HG02852 (cell line): ENCODE results near the gene GNG4.
A peak's percentile ranks its signal among the peaks of the same experiment; 100 is the strongest.

ENCODE experiments used
- ATAC-seq: cut with Tn5 transposase; IDR thresholded peaks from one replicate; pipeline ENCODE4 v1.9.1; 2021; ENCODE audit warnings: mild to moderate bottlenecking, moderate library complexity; ENCODE audit not compliant: unreplicated experiment

Gene GNG4

DNA sequence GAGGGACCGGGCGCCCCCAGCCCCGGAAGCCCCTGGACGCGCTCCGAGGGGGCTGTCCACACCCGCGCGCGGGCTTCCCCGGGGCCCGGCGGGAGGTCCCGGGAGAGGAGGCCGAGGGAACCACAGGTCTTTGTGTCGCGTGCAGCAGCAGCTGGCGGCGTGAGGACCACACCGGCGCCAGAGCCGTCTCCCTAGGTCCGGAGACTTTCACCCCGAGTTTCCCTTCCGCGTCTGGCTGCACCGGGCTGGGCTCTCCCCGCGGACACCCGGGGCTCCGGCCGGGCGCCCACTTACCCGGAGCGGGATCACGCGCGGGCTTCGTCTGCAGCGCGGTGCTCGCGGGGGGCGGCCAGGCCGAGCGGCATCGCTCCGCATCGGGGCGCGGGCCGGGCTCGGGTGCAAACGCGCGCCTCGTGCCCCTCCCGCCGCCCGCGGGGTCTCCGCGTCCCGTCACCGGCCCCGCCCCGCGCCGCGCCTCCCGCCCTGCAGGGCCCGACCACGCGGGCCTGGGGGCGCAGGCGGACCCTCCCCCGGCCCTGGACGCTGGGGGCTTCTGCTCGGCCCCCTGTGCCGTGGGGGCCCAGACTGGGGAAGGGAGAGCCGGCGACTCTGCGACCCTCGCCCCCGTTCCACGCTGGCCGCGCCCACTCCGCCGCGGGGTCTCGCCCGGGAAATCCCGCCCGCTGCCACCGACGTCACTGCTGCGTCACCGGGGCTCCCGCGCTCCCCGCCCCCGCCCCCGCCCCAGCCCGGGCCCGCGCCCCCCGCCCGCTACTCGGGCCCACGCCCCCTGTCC, at the start of gene GNG4:
TSS of gene GNG4 (minus strand) at position 417 of the 796 bp plus-strand sequence. CDS start 65,946 bp downstream, outside the sequence.
- peak; percentile 61 for ATAC-seq

DNA sequence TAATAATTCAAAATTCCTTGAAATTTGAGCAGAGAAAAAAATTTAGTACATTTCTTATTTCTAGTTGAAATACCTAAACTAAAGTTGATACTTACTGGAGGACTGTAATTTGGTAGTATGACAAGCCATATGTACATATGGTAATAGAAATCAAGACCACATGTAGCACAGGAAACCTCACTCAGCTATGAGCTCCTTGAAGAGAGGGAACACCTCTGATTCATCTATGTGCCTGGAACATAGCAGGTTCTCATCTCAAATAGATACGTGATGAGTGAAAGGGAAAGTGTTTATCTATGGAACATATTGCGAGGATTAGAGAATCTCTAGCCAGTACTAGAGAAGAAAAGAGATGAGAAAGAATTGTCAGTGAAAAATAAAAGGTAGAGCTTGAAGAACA, 47.9 kb upstream of the GNG4 start:
- ATAC-seq, result no peak

GRCh38 chr1:235689356-235689755, 39.8 kb upstream of the GNG4 start:
- ATAC-seq, result no peak

- no peak for ATAC-seq
These were observed 38.5 kb upstream of the GNG4 start for GRCh38 chr1:235688096-235688495.

- no peak for ATAC-seq
These were observed 34.1 kb upstream of the GNG4 start for GRCh38 chr1:235683653-235684052.

DNA sequence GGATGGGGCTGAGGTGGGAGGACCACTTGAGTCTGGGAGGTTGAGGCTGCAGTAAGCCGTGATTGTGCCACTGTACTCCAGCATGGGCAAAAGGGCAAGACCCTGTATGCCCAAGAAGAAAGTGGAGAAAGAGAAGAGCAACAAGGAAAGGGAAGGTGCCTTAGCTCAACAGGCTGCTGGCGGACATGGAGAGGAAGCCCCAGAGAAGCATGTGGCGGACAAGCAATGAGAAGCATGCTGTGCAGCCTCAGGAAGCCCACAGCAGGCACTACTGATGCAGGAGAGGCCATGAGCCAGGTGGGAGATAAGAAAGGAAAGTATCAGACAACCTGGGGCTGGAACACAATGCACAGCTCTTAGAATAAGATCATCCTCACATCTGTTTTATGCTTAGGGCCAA, 32.6 kb upstream of the GNG4 start:
- no peak for ATAC-seq

DNA sequence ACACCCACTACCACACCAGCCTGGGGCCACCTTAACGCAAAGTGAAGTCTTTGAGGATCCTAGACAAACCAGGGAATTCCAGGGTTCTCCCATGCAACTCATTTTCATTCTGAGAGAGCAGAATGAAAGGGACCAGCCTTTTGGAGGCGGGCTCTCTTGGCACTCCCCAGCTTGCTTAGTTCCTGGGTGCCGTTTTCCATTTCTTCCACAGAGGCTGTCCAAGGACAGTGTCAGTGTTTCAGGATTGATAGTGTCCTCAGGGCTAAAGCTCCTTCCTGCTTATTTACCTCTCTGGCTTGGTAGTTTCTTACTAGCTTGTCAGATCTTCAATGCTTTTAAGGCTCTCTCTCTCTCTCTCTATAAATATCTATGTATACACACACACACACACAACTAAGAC, 30.1 kb upstream of the GNG4 start:
- no peak for ATAC-seq

DNA sequence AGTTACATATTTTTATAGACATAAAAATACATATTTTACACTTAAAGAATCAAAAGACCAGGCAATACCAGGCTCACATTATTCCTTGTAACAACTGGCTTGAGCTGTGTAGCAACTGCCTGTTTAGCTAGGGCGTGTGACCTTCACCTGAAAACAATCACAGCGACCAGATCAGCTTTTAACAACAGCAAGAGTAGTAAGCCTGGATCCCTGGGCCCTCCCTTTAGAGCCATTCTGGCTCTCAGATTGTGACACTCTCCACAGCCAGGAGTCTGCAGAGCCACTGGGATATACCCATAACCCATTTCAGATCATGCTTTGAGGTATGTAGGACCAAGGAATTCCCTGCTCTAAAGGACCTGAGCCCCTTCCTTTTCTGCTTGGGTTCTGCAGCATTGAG, 29.4 kb upstream of the GNG4 start:
- ATAC-seq, result no peak

DNA sequence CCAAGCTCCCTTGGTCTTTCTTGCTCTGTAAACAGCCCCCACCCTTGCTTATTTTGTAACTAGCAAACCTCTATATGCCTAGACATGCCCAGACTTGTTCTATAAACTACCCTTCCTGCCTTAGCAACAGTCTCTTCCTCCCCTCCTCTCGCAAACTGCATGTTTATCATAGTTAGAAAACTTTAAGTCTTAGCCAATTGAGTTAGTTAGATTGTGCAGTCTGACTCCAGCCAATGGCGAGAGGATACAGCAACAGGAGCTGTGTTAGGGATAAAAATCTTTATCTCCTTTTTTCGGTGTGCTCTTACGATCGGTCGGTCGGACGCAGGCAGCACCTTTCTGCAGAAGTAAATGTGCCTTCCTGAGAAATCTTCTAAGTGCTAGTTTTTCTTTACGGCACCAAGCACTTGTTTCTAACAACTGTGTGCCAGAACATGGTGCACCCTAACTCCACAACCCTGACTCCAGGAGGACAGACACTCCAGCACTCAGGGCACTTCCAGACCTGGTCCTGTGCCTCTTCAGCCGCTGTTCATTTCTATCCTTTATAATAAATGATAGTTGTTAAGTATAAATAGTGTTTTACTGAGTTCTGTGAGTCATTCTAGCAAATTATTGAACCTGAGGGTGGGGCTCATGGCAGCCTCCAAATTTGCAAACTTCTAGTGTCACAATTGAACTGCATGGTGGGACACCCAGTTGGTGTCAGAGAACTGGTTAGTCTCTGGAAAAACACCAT, 25.7 kb upstream of the GNG4 start:
- no peak for ATAC-seq

DNA sequence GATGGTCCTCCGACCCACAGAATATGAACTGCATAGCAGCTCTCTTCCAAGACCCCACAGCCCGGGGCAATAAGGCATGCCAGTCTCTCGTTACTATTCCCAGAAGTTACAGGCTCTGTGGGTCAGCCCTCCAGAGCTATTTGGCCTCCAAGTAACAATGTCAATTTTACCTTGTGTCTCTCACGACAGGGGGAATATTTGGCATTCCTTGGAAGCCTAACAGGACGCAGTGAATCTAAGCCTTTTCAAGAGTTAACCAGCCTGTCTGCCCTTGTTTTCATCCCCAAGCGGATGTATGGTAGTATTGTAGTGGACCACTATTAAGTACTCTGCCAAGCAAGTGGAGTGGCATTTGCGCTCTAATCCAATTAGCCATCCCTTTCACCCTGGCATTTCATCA, 24.4 kb upstream of the GNG4 start:
- ATAC-seq, result no peak

- no peak for ATAC-seq
These were observed 22.4 kb upstream of the GNG4 start for GRCh38 chr1:235671992-235672391.

GRCh38 chr1:235670157-235670776, 20.7 kb upstream of the GNG4 start:
- no peak for ATAC-seq

GRCh38 chr1:235669277-235669676, 19.7 kb upstream of the GNG4 start:
- ATAC-seq, result no peak

GRCh38 chr1:235663628-235664027, 14.0 kb upstream of the GNG4 start:
- no peak for ATAC-seq

DNA sequence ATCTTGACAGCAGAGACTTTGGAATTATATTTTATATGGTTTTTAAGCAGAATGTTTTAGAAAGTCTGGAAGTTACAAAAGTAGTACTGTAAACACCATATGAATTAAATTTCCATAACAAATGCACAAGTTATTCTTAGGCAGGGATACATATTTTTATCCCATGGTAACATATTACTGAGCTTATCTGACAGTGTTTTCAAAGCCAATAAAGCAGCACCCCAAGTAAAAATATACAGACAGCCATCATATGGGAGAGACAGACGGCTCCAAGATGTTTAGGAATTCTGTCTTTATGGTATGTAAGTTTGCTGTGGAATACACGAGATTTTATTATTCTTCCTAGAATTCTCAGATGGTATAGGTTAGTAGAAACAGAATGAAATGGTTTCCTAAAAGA, 12.0 kb upstream of the GNG4 start:
- ATAC-seq, result no peak

DNA sequence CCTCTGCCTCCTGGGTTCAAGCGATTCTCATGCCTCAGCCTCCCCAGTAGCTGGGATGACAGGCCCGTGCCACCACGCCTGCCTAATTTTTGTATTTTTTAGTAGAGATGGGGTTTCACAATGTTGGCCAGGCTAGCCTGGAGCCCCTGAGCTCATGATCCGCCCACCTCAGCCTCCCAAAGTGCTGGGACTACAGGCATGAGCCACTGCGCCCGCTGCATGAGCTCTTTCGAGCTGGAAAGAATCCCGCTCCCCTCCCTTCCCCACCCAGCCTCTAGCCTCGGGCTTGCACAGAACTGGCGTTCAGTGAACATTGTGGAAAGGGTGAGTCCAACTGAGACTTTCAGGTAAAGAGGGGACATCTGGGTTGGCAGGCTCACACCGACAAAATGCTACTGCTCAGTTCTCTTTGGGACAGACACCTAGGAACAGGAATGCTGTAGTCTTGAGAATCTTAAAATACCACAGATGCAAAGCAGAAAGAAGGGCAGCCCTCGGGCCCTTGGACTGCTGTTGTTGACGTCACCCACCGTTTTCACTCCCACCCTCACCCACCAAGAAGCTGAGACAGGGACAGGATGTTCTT, 9.7 kb upstream of the GNG4 start:
- no peak for ATAC-seq

DNA sequence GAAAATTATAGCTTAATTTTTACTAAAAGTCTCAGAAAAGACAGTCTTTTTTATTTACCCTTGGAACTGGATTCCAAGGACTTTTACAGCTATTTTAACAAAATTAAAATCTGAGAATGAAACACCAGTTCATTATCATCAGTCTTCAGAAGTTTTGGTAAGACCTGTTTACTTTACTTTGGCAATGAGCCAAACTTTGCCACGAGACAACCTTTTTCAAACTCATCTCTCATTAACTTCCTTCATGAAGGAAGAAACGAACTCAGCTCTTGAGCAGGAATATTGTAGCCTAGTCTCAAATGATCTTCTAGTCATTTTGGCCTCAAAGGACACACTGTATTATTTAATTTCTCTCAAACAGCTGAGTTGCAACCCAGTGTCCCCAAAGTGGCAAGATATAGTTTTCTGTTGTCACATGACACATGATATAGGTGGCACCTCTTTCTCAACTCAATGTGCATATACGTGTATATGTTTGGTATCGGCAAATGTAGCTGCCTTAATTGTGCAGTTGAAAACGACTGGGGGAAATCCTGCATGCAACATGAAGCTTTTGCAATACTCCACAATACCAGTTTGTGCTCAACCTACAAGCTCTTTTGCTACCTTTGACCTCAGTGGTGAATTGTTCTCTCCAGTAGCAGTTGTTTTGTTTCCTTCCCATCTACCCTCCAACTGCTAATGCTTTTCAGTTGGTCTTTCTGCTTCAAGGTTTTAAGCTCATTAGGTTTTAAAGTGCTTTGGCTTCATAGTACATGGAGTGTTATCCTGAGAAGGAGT, 8.4 kb upstream of the GNG4 start:
- ATAC-seq, result no peak

DNA sequence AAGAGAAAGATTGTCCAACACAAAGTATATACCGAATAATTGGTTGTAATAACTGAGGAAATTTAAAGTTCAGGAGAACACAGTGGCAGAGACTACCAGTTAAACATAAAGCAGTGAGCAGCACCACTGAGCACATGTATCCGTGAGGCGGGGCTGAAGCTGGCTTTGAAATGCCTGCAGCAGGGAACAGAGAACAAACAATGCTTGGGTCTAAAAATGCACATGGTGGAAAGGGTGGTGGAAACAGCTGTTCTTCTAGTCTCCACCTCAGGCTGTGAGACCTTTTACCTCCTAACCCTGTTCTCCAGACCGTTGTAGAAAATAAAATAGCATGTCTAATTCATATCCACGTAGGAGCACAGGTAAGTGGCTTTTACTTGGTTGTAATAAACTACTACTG, 7.7 kb upstream of the GNG4 start:
- no peak for ATAC-seq

DNA sequence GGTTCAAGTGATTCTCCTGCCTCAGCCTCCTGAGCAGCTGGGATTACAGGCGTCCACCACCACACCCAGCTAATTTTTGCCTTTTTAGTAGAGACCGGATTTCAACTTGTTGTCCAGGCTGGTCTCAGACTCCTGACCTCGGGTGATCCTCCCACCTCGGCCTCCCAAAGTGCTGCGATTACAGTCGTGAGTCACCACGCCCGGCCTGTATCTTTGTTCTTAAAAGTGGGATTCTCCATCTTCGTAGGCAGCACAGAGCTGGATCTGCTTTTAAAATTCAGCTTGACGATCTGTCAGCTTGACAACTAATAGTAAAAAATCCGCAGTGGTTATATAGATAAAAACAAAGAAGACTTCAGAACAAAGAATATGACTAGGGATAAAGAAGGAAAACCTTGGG, 2.8 kb upstream of the GNG4 start:
- ATAC-seq, result no peak

DNA sequence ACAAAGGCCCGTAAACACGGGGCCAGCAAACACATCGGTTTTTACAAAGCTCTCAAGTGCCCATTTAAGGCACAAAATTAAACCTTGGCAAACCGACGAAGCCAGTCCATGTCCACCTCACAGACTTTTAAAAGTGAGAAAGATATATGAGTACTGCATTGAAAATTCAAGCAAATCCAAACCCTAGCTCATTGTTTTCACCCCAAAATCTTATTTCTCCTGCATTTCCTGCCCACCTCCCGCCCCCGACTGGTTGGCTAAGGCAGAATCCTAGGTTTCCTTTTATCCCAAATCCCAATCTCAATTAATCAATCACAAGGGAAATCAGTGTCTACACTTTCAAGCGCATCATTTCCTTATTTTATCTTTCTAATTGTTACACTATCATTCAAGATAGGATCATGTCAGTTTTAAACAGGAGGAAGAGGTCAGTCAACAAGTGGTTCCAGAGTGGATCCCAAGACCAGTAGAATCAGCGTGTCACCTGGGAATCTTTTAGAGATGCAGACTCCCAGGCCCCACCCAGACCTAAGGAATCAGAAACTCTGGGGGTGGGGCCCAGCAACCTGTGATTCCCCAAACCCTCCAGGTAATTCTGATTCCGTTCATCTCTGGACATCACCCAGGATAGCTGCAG, 1.7 kb upstream of the GNG4 start:
- no peak for ATAC-seq
